Neural progenitor cell (in vitro differentiated cells): ENCODE results near the gene SUPT4H1. TPM values are rescaled to one million over a fixed set of nuclear protein-coding genes. Genes with fewer than 3 reads are reported as not detected.

Source experiments
- DNase-seq: peaks from one replicate; pipeline ENCODE4 v3.0.0-alpha.2; 2016; ENCODE audit warnings: low spot score
- H2AFZ ChIP-seq: fragments of 200-600 bp; sonication (generic); replicated peaks from 2 replicates; pipeline ENCODE4 v1.6.1; 2016; ENCODE audit warnings: antibody characterized with exemption
- H3F3A ChIP-seq: fragments of 200-600 bp; sonication (generic); 2 replicates; pipeline ENCODE4 v1.6.1; 2016; ENCODE audit warnings: antibody characterized with exemption, low read depth
- H3K27ac ChIP-seq: fragments of 200-600 bp; sonication (generic); 2 replicates; pipeline ENCODE4 v1.5.1; 2016; ENCODE audit warnings: mild to moderate bottlenecking
- H3K27me3 ChIP-seq: fragments of 200-600 bp; sonication (generic); 2 replicates; pipeline ENCODE4 v1.6.1; 2016; ENCODE audit warnings: mild to moderate bottlenecking, moderate library complexity
- H3K36me3 ChIP-seq: fragments of 200-600 bp; sonication (generic); 2 replicates; pipeline ENCODE4 v1.5.1; 2016
- H3K4me1 ChIP-seq: fragments of 200-600 bp; sonication (generic); 2 replicates; pipeline ENCODE4 v1.6.1; 2016; ENCODE audit warnings: mixed run types
- H3K4me2 ChIP-seq: fragments of 200-600 bp; sonication (generic); 2 replicates; pipeline ENCODE4 v1.6.1; 2016
- H3K4me3 ChIP-seq: fragments of 200-600 bp; sonication (generic); 2 replicates; pipeline ENCODE4 v1.5.1; 2016
- H3K79me2 ChIP-seq: fragments of 200-600 bp; sonication (generic); 2 replicates; pipeline ENCODE4 v1.6.1; 2016; ENCODE audit warnings: low read depth
- H3K9ac ChIP-seq: fragments of 200-600 bp; sonication (generic); 2 replicates; pipeline ENCODE4 v1.6.1; 2016
- H3K9me3 ChIP-seq: fragments of 200-600 bp; sonication (generic); 2 replicates; pipeline ENCODE4 v1.5.1; 2016; ENCODE audit warnings: low read depth
- H4K20me1 ChIP-seq: fragments of 200-600 bp; sonication (generic); 2 replicates; pipeline ENCODE4 v1.6.1; 2016; ENCODE audit warnings: low read depth
- H3K27ac Mint-ChIP-seq: 3 replicates; pipeline ENCODE4 v1.8.0; 2021; ENCODE audit warnings: mixed read lengths
- H3K27me3 Mint-ChIP-seq: 2 replicates; pipeline ENCODE4 v1.8.0; 2022; ENCODE audit warnings: low read depth, mild to moderate bottlenecking, inconsistent platforms, moderate library complexity, mixed read lengths; ENCODE audit not compliant: insufficient read depth
- H3K36me3 Mint-ChIP-seq: 3 replicates; pipeline ENCODE4 v1.8.0; 2021; ENCODE audit warnings: mixed read lengths
- H3K4me1 Mint-ChIP-seq: 3 replicates; pipeline ENCODE4 v1.8.0; 2021; ENCODE audit warnings: mixed read lengths
- H3K4me3 Mint-ChIP-seq: 3 replicates; pipeline ENCODE4 v1.8.0; 2021; ENCODE audit warnings: mild to moderate bottlenecking, moderate library complexity, mixed read lengths
- H3K9me3 Mint-ChIP-seq: 3 replicates; pipeline ENCODE4 v1.8.0; 2020; ENCODE audit warnings: mixed read lengths
- CTCF ChIP-seq: fragments of 200-600 bp; sonication (generic); IDR thresholded peaks from 2 replicates; pipeline ENCODE4 v1.5.1; 2017; ENCODE audit warnings: antibody characterized with exemption, mild to moderate bottlenecking
- EZH2 ChIP-seq: fragments of 200-600 bp; sonication (generic); IDR thresholded peaks from 2 replicates; pipeline ENCODE4 v1.6.1; 2017; ENCODE audit warnings: antibody characterized with exemption, mild to moderate bottlenecking, moderate library complexity
- EZH2phosphoT487 ChIP-seq: fragments of 200-600 bp; sonication (generic); IDR thresholded peaks from 2 replicates; pipeline ENCODE4 v1.6.1; 2017; ENCODE audit warnings: antibody characterized with exemption
- total RNA-seq: library from RNA; depleted of rRNA; stranded (reverse); fragments of >200 nt; gene quantifications from 2 replicates; pipeline ENCODE4 v1.2.3, GENCODE V29; 2015; ENCODE audit warnings: low replicate concordance

Gene SUPT4H1
- total RNA-seq, 1 donor from 2014 or later = 103 TPM

- Histone ChIP-seq H4K20me1 (no peaks in the 10 kb centered on the region), H3K27me3 (no peaks in the 10 kb centered on the region), H3K9ac (no peak overlapping the region), H3K79me2 (no peaks in the 10 kb centered on the region), H3K36me3 (no peaks in the 10 kb centered on the region), H3F3A (peaks cover 8% of the 10 kb centered on the region), H3K27ac (no peak overlapping the region), H3K4me3 (no peak overlapping the region), H2AFZ (no peak overlapping the region), H3K9me3 (no peaks in the 10 kb centered on the region), H3K4me1 (peaks cover 16% of the 10 kb centered on the region), H3K4me2 (no peak overlapping the region)
- TF ChIP-seq EZH2phosphoT487 = no peak
- TF ChIP-seq CTCF = no peak
- TF ChIP-seq EZH2 = no peak
- Mint-ChIP-seq H3K9me3 (no peaks in the 10 kb centered on the region), H3K4me3 (no peak overlapping the region), H3K27ac (no peak overlapping the region), H3K27me3 (peaks cover 10% of the 10 kb centered on the region), H3K4me1 (peaks cover 42% of the 10 kb centered on the region), H3K36me3 (no peaks in the 10 kb centered on the region)
- DNase-seq = no peak
These were observed 20.8 kb downstream of the SUPT4H1 start for GRCh38 chr17:58330997-58331814.

- Histone ChIP-seq H3F3A (peaks cover 11% of the 10 kb centered on the region), H3K36me3 (no peaks in the 10 kb centered on the region), H2AFZ (no peak overlapping the region), H3K27ac (no peak overlapping the region), H3K9me3 (no peaks in the 10 kb centered on the region), H3K79me2 (no peaks in the 10 kb centered on the region), H3K4me2 (no peak overlapping the region), H3K4me1 (peaks cover 20% of the 10 kb centered on the region), H4K20me1 (no peaks in the 10 kb centered on the region), H3K27me3 (no peaks in the 10 kb centered on the region), H3K9ac (no peak overlapping the region), H3K4me3 (no peak overlapping the region)
- H3K36me3 Mint-ChIP-seq = no peaks in the 10 kb centered on the region
- peaks cover 6% of the 10 kb centered on the region for H3K27me3 Mint-ChIP-seq
- no peaks in the 10 kb centered on the region for H3K9me3 Mint-ChIP-seq
- H3K4me3 Mint-ChIP-seq = no peak overlapping the region
- TF ChIP-seq EZH2phosphoT487 = no peak
- no peak for TF ChIP-seq CTCF
- TF ChIP-seq EZH2 = no peak
- peaks cover 48% of the 10 kb centered on the region for H3K4me1 Mint-ChIP-seq
- no peak overlapping the region for H3K27ac Mint-ChIP-seq
- no peak for DNase-seq
These were observed 21.4 kb downstream of the SUPT4H1 start for GRCh38 chr17:58330538-58330996.

- Mint-ChIP-seq H3K27me3 (peaks cover 5% of the 10 kb centered on the region), H3K4me1 (peaks cover 54% of the 10 kb centered on the region), H3K9me3 (no peaks in the 10 kb centered on the region), H3K36me3 (no peaks in the 10 kb centered on the region), H3K4me3 (peak overlapping the region; percentile 84), H3K27ac (no peak overlapping the region)
- Histone ChIP-seq H3K79me2 (no peaks in the 10 kb centered on the region), H3K36me3 (no peaks in the 10 kb centered on the region), H4K20me1 (no peaks in the 10 kb centered on the region), H3K4me1 (peaks cover 26% of the 10 kb centered on the region), H3K4me2 (peak overlapping the region; percentile 89), H3K4me3 (no peak overlapping the region), H3K9me3 (no peaks in the 10 kb centered on the region), H3K27ac (no peak overlapping the region), H3F3A (peaks cover 17% of the 10 kb centered on the region), H2AFZ (no peak overlapping the region), H3K27me3 (no peaks in the 10 kb centered on the region), H3K9ac (no peak overlapping the region)
- TF ChIP-seq CTCF (no peak), EZH2 (no peak), EZH2phosphoT487 (no peak)
- DNase-seq = no peak
These were observed 22.0 kb downstream of the SUPT4H1 start for GRCh38 chr17:58329810-58330537.
